Measurements from ENCODE around the gene DSCAML1.

Gene DSCAML1

DNA sequence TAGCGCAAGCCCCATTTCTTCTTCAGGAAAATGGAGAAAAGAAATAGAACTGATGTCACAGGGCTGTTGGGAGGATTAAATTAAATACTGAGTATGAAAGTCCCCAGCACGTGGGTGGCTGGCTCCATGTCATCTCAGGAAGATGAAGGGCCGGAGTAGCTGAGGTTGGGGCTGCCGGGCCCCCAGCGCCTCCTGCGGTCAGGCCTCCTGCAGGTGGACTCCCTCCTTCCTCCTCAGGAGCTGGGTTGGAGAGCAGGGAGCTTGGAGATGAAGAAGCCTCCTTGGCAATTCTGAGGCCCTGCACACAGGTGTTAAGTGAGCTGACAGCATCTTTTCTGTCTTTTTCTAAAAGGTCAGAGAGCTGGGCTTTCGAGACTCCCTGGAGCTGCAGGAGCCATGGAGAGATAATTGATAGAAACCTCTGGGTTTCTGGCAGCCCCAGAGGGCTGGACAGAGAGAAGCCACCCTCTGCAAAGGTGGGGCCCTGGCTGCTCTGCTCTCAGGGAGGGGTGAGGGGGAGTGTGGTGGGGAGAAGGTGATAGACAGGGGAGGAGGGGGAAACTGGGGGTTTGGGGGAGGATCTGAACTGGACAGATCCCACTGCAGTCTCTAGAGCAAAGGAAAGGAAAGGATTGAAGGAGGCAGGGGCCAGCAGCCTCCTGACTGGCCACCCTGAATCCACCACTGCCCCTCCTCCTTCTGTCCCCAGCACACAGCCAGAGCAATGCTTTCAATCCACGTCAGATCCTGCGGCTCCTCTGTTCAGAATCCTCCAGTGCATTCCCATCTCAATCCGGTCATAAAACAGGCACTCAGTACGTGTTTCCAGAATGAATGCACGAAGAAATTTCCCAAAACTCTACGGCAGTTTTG is 258.5 kb downstream of the DSCAML1 start:
- DNase-seq = no peak

DNA sequence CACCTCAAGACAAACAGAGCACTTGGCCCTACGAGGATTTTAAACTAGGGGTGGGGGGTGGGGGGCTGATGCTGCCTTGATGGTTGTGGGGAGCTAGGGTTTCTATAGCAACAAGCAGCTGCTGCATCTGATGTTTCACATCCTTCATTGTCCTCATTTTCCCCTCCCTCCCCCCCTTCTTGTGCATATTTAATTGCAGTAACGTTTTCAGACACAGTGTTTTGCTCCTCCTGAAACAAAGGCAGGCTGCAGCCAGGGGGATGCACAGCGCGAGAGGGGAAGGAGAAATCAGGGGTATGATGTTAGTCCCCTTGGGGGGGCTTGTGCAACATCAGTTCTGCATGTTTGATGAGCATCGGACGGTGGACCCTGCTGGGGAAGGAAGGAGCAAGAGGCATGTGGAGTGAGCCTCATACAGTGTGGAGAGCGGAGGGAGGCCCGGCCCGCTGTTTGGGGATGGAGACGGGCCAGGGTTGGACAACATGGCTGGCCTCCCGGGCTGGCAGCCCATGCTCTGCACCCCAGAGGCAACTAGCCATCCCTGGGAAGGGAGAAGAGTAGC is 261.1 kb downstream of the DSCAML1 start:
- no peak for DNase-seq

DNA sequence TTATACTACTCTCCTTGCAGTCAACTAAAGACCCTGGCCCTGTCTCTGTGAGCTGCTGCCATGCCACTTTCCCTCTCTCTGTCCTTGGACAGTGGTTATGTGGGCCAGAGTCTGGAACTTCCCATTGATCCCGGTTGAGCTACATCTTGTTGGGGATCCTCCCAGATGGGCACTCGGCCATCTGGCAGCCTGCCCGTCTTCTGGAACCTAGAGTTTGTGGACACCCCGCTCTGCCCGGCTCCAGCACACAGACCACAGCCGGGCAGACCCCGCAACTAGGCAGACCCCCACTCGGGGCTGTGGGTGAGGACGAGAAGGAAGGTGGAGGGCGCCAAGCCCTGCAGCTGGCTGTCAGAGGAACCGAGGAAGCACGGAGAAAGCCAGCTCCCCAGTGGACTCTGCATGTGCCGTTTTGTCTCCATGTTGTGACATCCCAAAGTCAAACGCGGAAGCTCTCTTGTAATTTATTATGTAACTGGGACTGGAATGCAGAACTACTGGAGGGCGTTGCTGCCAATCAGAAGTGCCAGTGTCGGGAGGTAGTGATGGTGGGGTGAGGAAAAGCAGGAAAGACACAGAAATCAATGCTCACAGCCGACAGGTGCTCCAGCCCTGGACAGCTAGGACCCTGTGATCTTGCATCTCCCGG is 261.7 kb downstream of the DSCAML1 start:
- no peak for DNase-seq

DNA sequence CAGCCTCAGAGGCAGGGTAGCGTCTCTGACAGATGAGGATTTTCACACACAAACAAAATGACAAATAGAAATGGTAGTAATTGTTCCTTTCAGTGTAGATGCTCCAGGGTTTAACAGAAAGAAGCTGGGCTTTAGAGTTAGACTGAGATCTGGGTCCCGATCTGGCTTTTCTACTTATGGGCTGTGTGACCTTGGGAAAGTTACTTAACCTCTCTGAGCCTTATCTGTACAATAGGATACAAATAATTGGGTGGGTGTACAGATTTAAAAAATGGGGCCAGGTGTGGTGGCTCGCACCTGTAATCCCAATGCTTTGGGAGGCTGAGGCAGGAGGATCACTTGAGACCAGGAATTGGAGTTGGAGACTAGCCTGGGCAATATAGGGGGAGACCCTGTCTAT is 264.4 kb downstream of the DSCAML1 start:
- no peak for DNase-seq

DNA sequence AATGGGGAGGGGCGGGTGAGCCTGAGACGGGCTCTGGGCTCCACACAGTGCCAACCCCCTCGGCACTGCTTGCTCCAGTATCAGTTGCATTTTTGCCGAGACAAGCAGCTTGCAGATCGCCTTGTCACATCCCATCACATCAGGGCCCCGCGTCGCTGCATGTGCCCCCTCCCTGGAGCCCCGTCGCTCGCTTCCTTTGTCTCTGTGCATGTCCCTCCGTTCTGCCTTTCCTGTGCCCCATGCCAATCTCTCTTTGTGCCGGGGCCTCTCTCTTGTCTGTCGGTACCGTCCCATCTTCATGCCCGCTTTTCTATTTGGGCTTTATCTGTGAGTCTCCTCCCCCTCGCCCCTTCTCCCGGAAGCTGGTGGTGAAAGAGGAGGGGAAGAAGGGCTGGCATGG is 267.2 kb downstream of the DSCAML1 start:
- DNase-seq = no peak

DNA sequence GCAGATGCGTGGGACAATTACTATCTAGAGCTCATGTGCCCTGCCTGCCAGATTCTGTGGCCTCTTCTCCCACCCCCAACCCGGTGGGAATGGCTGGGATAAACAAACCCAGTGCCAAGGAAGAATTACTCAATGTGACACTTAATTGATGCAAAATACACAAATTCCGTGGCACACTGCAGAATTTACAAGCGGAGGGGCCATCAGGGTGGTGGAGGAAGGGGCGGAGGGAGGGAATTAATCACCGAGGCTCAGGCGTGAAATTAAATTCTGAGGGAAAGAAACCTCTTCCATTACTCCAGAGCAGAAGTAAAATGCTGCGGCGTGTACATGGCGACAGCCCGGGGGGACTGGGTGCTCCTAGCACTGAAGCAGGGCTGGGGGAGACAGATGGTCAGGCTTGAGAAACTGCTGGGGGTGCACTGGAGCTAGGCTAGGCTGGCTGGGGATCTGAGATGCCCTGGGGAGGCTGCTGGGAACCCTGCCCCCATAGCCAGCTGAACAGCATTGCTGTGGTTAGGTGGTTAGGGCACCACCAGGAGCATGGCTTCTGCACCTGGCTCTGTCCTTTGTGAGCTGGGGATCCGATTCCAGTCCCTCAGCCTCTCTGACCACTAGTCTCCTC is 268.8 kb downstream of the DSCAML1 start:
- no peak for DNase-seq

DNA sequence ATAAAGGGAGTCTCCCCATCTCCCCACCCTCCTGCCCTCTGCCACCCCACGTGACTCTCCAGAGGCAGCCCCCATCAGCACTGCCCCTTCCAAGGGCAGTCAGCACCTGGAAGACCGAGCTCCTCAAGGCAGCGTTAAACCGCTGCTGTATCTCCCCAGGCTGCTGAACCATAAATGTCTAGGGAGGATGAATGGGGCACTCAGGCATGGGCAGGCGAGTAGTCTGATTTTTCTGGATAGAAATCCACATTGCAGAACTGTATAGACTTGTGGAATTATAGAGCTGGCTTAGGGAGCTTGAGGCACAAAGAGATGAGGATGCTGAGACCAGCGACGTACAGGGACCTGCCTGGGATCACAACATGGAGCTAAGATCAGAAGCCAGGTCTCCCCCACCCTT is 269.7 kb downstream of the DSCAML1 start:
- no peak for DNase-seq

DNA sequence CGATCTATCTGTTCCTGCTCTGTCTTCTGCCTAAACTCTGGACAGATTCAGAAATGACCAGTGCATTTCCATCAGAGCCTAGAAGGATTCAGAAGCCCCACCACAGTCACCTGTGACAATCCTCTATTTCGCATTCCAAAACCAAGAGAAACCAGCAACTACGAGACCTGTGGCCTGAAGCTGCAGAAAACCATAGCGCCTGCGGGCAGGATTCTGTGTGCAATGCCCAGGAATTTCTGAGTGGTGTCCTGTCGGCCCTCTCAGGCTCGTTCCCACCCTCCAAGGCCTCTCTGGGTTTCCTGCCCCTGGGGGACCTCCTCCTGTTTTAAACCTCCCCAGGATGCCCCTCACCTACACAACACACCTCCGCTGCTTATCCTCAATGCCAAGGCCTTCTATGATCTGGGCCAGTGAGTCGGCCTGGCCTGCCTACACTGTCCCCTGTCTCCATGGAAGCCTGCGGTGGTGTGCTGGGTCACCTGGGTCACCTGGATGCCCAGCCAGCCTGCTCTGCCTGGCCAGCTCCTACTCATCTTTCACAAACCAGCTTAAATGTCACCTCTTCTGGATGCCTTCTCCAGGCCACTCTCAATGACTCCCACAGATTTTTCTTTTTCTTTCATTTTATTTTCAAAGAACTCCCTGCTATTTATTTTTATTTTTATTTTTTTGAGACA is 271.0 kb downstream of the DSCAML1 start:
- no peak for DNase-seq

DNA sequence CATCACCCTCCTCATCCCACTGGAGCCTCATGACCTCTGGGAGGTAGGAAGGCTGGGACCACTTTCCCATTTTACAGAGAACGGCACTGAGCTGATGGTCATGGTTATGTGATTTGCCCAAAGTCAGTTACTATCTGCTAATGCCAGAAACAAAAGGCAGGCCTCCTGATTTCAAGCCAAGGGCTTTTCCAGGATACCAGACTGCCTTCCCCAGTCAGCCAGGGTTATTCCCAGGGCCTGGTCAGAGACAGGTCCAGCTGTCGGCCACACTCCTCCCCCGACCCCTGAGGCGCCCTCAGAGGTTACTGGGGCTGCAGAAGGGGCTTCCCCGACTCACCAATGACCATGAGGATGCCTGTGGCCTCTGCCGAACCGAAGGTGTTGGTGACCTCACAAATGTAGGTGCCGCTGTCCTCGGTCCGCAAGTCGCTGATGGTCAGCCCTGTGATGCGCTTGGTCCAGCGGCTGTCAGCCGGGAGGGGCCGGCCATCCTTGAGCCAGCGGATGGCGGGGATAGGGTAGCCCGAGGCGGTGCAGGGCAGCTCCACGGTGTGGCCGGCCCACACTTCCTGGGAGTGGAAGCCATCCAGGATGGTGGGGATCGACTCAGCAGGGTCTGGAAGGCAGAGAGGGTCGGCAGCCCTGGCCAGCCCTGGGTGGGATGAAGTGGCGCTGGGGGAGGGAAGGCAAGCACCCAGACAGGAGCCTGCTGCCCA is 272.4 kb downstream of the DSCAML1 start:
- no peak for DNase-seq

DNA sequence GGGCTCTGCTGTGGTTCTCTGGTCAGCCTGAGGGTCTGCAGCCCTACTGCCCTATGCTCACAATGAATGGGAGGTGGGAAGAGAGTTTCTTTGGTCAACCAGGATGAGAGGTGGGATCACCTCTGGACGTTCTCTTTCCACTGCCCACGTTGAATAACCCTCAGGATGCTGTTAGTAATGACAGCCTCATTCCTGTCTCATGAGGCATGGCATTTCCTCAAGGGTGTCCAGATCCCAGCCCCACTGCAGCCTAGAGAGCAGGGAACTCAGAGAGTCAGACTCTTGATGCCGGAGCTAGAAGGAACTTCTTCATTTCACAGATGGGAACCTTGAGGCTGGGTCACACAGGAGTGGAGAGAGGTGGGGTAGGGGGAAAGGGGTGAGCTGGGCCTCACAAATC is 273.3 kb downstream of the DSCAML1 start:
- DNase-seq = no peak

DNA sequence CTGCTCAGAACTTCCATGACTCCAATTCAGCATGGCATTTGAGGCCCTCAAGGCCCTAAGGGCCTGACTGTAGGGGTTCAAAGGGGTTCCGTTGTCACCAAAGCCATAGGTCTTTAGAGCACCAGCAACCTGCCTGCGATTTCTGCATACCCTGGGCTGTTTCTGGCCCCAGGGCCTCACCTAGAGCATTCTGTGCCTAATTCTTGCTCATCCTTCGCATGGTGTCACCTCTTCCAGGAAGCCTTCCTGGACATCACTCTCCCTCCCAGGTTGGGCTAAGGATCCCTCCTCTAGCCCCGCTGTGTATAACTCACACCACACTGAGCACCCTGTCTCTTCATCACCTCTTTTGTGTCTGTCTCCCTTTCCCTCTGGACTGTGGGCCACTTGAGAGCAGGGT is 275.0 kb downstream of the DSCAML1 start:
- DNase-seq = no peak

DNA sequence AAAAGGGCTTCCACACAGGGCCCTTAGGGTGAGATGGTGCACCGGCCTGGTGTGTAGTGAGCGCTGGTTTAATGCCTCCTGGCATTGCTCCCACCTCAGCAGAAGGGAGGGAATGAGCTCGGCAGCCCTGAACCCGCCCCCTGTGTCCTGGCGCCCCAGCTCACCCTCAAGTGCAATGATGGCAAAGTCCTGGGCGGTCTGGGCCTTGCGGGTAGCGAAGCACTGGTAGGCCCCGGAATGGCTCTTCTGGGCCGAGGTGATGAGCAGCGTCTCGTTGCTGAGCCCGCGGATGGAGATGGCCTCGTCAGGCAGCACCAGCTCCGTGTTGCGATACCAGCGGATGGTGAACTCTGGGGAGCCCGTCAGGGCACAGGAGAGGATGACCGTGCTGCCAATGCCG is 276.1 kb downstream of the DSCAML1 start:
- no peak for DNase-seq

DNA sequence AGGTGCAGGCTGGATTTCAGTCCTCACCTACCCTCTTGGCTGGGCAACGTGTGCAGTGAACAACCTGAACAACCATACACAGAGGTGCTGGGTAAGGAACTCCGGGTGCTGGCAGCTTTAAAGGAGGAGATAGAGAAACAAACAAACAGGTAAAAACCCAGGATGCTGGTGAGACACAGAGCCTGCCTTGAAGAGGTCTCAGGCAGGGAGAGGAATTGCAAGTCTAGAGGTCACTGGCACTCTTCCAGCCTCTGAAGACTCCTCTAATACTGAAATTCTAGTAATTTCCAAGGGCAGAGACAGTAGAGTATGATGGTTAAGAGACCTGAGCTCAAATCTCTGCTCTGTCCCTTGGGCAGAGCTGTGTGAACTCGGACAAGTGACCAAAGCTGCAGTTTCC is 276.8 kb downstream of the DSCAML1 start:
- DNase-seq = no peak

DNA sequence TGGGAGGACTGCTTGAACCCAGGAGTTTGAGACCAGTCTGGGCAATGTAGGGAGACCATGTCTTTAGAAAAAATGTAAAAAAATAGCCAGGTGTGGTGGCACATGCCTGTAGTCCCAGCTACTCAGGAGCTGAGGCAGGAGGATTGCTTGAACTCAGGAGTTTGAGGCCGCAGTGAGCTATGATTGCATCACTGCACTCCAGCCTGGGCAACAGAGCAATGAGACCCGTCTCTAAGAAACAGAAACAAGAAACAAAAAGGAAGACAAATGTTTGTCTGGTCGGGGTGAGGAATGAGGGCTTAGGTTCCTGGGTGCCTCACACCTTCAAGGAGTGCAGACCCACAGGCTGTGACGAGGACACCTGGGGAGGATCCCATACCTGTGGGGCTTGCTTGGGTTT is 277.4 kb downstream of the DSCAML1 start:
- no peak for DNase-seq

DNA sequence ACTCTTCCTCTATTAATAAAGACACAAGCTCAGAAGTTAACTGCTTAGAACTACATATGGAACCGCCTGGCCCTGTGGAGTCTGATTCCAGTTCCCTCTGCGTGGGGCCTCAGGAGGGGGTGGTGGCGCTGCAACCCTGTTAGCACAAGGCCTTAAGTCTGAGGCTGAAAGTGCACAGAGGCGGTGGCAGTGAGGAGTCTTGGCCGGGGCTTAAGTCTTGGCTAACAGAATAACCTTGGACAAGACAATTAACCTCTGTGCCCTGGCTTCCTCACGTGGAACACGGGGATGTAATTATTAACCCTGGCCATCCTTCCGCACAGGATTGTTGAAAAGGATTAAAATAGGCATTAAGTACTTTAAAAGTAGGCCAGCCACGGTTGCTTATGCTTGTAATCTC is 277.8 kb downstream of the DSCAML1 start:
- no peak for DNase-seq

DNA sequence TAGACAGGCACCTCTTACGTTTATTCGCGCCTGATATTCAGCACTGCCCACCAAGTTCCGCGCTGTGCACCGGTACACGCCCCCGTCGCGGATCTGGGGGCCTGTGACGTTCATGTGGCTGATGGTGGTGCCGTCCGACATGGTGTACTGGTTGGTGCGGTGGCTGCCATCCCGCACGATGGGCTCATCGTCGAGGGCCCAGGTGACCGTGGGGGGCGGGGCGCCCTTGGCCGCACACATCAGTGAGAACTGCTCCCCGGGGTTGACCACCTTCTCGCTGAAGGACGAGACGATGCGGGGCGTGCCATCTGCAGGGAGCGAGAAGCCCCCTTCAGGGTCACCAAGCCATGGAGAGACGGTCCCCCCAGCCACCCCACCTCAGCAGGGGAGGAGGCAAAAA is 278.6 kb downstream of the DSCAML1 start:
- no peak for DNase-seq

DNA sequence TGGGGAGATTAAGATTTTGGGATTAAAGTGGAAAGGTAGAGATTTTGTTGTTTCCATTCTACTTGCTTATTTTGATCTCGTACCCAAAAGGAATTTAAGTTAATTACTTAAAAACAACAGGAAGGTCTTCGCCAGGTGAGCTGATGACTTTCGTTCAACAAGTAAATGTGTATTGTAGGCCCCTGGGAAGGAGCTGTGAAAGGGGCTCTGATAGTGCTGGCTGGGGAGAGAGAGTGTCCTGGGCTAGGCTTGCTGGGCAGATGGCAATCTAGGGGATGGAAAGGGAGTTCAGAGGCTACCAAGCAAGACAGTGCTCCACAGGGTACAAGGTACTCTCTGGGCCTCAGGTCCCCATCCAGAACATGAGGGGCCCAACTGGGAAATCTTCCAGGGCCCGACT is 279.9 kb downstream of the DSCAML1 start:
- no peak for DNase-seq

DNA sequence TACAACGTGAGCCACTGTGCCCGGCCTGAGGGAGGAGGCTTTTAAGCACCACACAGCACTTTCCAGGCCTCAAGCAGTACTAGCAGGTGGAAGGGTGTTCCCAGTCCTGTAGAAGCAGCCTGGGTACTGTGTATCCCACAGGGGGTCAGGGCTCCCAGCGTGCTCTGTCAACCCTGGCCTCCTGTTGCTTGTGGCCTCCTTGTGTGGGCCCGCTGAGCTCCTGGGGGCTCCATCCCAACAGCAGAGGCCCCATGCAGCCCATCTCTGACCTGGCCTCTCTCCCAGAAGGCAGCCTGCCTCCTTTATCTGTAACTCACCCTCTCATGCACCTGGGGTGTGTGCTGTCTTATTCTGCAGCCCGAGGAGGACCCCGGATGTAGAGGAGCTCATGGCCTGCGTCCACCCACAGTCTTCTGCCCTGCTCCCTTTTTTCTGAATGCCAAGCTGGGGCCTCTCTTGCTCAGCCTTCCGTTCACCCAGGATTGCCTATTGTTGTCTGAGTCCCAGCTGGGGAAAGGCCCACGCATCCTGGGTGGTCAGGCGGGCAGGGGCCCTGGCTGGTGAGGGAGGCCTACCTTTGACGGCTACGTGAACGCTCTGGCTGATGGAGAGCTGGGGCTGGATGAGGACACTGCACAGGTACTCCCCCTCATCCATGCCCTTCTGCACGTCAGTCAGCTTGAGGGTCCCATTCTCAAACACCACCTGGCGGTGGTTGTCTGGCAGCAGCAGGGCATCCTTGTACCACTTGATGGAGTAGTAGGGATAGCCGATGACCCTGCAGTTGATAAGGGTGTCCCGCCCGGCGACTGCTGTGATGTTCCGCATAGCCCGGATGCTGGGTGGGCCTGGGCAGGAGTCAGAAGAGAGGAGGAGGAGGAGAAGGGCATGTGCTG is 280.9 kb downstream of the DSCAML1 start:
- DNase-seq = no peak

DNA sequence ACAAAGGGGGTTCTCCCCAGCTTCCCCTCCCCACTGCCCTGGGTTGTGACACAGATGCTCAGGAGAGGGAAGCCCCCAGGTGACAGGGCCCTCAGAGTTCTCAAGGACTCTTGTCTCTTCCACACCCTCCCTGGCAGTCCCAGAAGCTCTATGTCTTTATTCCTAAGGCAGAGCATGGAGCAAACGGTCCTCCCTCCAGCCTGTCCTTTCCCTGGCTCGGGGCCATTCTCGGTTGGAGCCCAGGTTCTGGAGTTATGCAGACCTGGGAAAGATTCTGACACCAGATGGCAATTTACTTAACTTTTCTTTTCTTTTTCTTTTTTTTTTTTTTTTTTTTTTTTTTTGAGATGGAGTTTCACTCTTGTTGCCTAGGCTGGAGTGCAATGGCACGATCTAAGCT is 282.8 kb downstream of the DSCAML1 start:
- DNase-seq = no peak

DNA sequence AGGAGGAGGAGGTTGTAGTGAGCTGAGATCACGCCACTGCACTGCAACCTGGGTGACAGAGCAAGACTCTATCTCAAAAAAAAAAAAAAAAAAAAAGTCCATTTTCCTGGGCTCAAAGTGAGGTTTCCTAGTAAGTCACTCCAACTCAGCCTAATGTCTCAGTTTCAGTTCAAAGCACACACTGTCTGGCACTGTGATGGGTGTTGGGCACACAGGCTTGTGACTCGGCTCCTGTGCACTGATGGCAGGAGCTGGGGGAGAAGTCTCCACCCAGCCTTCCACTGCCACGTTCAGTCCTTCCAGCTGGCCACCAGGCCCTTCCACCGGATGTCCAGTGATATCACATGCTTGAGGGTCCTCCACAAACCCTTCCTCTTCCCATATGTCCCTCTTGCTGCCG is 283.4 kb downstream of the DSCAML1 start:
- no peak for DNase-seq

DNA sequence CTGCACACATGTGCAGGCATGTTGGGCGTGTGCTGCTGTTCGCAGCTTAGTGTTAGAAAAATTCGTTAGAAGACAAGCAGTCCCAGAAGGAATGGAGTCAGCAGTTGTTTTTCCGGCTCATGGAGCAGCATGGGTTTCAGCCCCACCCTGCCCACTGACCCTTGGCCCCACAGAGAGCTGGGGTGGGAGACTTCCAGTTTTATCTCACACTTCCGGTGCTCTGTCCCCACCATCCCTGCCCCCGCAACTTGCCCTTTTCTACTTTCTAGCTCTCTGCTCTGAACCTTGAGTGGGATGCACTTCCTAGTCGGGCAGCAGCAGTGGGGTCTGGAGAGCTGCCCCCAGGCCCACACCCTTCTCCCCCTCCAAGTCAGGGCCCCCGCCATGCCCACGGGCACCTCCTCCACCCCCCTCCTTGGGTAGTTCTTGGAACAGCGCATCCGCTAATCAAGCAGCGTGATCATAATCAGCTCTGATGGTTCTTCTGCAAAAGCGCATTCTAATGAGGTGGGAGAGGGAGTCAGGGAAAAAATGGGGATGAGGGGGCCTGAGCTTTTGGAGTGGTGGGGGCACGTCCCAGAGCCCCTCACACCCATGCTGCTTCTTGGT is 285.0 kb downstream of the DSCAML1 start:
- no peak for DNase-seq
